ENCODE data around the gene TTC39B. TPM values are rescaled to one million over a fixed set of nuclear protein-coding genes. Genes with fewer than 3 reads are reported as not detected.
A peak's percentile ranks its signal among the peaks of the same experiment; 100 is the strongest.

TTC39B gene
- total RNA-seq, 1 experiment from 2014 or later = 2.4 TPM

DNA sequence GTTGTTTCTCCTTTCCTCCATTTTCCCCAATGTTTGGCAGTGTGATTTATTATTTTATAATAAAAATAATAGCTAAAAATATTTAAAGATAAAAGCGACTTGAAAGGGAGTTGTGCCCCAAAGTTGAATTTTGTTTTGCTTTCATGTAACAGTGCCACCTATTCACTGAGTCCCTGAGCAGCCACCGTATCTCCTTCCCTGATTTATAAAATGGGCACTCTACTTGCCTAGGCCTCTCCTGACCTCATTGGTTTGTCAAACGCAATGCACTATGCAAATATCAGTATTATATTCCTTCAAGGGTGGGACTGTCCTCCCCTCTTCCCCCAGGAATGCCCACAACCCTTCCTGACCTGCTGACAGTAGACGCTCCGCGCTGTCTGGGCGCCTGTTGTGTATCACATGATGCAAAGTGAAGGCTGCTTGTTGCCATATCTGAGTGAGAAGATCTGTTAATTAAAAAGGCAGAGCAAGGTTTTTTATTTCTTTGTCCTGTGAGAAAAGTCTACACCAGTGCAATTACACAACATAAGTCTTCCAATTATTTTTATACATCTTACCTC lies 81.4 kb downstream of the TTC39B start:
- no peak for DNase-seq (ENCODE audit: low read depth)

DNA sequence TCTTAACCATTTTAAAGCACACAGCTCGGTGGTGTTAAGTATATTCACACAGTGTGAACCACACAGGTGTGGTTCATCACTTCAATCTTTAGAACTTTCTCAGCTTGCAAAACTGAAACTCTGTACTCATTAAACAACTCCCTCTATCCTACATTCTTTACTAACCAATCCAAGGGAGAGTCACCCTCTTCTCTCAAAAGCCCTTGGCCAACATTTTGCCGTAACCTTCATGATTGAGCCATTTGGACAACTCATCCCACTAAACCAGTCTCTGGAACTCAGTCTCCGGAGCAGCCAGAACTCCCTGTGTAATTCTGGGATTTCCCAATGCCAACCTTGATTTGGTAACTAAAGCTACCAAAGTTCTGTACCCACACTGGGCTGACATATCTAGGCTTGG lies 84.7 kb downstream of the TTC39B start:
- no peak for DNase-seq (ENCODE audit: low read depth)

DNA sequence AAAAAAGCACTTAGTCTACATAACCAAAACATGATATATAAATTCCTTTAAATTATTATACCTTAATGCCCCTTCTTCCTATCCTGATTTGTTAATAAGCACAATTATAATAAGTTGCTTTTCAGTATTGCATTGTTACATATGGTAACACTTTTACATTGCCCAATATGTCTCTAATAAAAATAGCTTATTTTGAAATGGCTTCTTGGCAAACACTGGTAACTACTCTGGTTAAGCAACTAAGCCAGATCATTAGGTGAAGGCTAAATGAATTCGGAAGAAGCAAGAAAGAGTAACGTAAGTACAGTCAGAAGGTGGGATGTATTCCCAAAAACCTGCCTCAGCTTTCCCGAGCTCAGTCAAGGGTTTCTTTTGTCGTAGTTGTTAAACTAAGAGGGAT lies 85.3 kb downstream of the TTC39B start:
- DNase-seq (ENCODE audit: low read depth) = no peak

DNA sequence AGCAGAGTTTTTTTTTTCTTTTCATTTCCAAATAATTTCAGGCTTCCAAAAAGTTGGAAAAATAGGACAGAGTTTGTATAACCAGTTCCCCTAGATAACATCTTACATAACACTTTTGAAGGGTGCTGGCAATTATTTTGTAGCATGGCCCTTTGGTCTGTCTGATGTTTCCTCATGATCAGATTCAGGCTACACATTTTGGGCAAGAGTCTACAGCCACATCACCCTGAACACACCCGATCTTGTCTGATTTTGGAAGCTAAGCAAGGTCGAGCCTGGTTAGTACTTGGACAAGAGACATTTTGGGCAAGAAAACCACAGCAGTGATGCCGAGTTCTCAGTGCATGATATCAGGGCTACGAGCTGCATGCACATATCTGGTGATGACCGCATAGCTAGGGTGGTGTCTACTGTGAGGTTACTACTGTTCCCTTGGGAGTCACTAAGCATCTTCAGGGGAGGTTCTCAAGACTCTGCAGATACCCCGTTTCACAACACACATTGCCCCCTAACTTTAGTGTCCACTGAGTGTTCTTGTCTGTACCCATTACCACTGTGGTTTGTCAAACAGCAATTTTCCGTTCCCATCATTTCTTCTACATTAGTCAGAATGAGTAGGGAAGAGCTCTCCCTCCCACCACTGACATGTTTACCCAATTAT lies 86.2 kb downstream of the TTC39B start:
- DNase-seq (ENCODE audit: low read depth) = no peak

DNA sequence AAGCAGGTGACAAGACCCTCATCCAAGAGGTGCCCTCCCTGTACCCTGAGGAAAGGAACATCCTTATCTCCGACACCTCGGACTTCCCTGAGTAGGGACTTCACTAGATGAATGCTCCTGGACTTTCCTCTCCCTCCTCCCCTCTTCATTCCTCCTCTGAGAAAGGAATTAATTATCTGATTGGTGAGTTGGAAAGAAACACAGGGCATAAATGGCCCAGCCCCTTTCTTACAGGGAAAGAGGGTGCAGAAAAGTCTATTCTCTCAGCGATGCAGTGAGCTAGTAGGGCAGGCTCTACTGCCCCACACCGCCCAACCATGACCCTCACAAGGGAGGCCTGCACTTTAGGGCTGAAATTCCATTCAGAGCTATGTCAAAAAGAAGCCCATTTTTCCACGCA lies 87.5 kb downstream of the TTC39B start:
- no peak for DNase-seq (ENCODE audit: low read depth)

DNA sequence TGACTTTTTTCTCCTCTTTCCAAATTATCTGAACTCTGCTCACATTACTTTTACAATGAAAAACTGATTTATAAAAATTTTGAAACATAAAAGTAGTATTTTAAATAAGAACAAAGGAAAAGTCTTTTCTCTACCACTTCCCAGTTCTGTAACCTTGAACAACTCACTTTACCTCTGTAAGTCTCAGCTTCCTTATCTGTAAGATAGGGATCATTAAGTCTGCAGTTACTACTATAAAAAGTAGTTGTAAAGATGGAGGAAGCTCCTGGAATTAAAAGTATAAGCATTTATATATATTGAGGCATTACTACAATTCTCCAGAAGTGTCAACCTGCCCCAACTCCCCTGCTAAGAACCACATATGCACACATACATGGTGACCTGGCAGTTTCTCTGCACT lies 88.0 kb downstream of the TTC39B start:
- no peak for DNase-seq (ENCODE audit: low read depth)

DNA sequence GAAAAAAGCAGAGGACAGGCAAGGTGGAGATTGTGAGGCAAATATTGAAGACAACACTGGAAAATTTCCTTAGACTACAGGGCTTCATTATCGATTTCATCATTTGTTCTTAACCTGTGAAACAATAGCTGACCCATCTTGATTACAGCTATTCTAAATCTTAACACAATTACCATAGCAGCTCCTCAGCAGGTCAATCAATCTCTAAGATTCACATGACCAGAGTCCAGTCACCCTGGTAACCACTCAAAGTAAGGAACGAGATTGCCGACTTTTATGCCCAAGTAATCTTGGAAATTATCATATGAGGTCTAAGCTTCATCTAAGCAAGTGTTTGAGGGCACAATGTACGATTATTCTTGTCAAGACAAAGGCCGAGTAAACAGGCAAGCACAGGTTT lies 93.8 kb downstream of the TTC39B start:
- no peak for DNase-seq (ENCODE audit: low read depth)

DNA sequence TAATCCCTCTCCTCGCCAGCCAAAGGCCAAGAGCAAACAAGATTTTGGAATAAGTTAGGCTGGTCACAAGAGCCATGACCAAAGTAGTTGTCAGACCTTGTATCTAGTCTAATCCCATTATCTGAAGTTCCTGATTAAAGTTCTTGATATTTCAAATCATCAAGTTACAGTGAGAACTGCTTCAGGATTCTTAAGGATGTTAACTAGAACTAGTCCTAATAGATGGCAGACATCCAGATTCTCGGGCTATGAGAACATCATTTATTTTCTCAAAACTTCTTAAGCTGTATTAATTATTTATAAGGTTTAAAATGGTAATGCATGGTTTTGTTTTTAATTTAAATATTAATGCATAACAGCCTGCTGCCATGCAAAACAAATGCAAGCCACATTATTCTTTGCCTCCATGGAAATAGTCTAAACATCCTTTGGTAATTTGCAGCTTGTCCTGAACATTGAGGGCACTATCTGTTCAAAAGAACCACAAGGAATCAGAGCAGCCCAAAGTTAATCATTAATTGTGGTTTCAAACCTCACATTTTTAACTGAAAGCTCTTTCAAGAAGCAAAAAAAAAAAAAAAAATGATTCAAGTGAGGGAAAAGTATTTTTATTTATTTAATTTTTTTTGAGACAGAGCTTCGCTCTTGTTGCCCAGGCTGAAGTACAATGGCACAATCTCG lies 95.1 kb downstream of the TTC39B start:
- DNase-seq (ENCODE audit: low read depth) = peak; percentile 1

DNA sequence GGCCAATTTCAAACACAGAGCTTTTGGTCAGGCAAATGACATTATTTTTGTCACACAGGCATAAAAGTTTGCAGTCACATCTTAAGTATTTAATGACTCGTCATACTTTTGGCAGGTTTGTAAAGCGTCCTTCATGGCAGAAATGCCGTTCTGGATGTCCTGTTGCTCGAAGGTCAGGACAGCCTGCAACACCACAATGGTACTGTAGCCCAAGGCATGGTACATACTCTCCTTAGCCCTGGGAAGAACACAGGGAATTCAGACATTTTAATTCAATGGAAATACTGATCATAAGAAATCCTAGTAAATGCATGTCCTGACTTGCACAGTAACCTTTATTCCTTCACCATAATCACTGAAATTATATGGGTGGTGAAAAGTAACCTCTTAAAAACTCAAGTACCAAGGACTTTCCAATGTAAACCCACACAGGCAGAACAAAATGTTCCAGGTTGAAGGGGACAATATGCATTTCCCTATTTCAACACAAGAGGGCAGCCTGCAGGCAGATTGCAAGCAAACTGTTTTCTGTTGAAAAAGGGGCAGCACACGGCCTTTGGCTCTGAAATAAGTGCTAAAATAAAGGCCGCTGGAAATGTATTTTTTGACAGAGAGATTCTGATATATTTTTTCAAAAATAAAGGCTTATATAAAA lies 95.7 kb downstream of the TTC39B start:
- peak; percentile 54 for DNase-seq (ENCODE audit: low read depth)

DNA sequence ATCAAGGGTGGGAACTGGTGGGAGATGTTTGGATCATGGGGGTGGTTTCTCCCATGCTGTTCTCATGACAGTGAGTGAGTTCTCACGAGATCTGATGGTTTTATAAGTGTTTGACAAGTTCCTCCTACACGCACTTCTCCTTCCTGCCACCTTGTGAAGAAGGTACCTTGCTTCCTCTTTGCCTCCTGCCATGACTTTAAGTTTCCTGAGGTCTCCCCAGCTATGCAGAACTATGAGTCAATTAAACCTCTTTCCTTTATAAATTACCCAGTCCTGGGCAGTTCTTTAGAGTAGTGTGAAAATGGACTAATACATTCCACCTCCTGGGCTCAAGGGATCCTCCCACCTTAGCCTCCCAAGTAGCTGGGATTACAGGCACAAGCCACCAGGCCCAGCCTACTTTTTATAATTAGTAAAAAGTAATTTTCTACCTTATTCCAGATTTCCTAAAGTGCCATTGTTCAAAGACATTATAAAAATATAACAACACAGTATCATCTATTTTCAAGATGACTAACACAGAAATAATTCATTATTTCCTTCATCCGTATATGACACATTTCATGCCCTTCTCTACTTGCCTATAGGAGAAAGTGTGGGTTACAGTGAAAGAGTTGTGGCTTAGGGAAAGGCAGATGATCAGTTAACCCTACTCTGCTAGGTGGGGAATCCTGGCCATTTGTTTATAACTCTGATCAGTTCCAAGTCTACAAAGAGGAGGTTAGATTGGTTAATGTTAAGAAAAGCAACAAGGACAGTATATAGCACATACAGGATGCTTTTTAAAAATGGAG lies 99.9 kb downstream of the TTC39B start:
- DNase-seq (ENCODE audit: low read depth) = no peak

DNA sequence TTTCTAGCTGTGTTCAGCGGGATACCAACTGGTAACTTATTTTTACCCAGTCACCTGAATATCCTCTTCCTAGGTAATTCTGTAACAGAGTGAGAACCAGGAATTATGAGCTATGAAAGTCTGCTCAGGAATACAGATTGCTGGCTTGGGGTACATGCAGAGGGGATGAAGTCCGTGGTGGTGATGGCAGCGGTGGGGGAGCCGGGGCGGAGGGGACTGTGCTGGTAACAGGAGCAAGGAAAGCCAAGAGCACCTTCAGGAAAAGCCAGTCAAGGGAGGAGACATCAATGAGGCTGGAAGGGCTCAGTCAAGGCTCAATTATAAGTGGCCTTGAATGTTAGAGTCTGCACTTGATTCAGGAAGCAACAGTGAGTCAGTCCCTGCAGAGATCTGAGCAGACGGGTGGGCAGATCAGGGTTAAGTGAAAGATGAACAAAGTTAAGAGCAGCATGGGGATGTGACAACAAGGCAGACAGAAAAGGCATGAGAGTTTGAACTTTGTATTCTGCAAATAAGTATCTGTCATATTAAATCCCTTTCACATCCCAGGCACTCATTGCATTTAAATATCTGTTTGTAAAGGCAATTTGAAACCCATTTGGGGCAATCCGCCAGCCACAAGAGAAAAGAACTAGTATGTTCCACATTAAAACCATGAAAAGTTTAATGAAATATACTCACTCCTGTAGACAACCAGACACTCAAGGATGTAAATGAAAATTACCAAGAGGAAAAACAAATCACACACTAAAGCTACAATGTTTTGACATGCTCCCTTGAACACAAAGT lies 101.2 kb downstream of the TTC39B start:
- no peak for DNase-seq (ENCODE audit: low read depth)

DNA sequence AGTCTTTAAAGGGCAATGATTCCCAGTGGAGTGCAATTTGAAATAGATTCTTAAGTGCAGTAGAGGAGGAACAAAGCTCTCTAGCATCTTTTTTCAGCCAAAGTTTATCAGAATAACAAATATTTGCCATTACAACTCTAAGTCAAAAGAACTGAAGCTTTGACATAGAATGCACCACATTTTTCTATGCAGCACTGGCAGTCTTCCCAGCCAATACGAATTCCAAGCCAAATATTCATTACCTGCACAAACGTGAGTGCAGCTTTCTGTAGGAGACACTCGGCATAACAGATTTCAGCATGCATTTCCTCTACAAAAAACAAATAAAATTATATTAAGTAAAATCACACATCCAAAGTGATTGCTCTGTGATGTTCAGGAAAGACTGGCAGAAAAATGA lies 103.4 kb downstream of the TTC39B start:
- no peak for DNase-seq (ENCODE audit: low read depth)

DNA sequence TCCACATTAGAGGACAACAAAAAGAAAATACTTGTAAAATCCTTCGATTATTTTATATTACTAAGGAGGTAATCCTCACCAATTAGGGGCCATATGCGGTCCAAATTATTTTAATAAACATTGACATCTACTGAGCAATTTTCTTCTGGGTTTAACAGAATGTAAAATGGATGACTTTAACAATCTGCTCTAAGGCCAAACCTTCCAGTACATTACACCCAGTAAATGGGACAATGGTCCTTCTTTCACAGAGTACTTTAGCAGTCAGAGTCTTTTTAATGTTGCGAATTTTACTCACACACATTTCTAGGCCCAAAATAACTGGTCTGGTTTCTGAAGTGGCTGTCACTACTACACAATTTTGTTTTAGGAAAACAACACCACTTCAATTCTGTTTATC lies 106.9 kb downstream of the TTC39B start:
- no peak for DNase-seq (ENCODE audit: low read depth)

DNA sequence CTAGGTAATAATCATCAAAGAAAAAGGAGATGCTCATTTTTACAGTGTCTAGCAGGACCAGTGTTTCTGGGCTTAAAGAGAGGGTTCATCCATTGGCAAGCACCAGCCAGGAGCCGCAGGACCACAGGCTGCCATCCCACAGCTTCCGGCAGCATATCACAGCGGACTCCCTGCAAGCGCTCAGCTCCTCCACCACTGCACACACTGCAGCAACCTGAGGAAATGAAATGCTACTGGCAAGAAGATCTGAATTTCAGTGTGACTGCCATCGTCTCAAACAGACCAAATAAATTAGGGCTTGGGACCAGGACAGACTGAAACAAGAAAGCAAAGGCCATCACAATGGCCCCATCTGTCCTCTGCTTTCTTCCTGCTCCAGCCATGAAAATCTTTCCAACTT lies 114.2 kb downstream of the TTC39B start:
- DNase-seq (ENCODE audit: low read depth) = no peak

DNA sequence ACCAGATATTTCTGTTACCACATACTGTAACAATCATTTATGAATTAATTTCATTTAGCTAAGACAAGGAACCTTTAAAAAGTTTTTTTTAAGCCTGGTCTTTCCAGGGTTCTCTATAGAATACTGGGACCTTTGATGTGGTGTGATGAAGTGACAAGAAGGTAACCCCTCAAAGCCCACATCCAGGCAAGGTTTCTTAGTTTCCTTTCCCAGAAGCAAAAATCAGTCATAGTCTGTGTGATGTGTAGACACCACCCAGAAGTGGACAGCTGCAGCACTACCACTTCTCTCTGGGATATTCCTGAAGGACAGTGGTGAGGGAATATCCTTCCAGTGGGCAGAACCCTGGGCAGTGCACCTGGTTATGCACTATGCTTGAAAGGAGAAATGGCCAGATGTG lies 115.6 kb downstream of the TTC39B start:
- DNase-seq (ENCODE audit: low read depth) = no peak

DNA sequence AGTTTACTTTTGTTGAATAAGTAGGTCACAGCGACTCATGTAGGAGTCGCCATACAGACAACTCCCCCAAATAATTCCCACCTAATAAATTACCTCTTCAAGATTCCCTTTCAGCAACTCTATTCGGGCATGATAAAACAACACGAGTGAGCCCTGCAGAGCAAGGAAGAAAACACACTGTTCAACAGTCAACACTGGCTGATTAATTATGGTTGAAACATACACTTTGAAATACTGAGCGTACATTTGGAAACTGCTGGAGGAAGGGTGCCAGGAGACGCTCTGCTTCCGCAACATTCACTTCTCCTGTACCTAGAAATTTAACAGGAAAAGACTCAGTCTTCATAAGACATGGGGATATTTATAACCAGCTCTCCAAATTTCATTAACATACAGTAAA lies 117.5 kb downstream of the TTC39B start:
- no peak for DNase-seq (ENCODE audit: low read depth)

DNA sequence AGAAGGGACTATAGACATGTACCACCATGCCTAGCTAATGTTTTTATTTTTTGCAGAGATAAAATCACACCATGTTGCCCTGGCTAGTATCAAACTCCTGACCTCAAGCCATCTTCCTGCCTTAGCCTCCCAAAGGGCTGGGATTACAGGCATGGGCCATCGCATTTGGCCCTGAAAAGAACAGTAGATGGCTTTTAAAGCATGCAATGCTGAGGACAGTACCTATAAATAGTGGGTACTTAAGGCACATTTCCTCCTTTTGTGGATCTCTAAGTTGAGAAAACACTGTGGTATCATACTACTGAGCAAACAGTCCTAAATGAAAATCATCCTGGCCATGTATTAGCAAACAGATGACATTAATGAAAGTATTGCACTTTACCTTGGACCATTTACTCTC lies 119.4 kb downstream of the TTC39B start:
- no peak for DNase-seq (ENCODE audit: low read depth)

DNA sequence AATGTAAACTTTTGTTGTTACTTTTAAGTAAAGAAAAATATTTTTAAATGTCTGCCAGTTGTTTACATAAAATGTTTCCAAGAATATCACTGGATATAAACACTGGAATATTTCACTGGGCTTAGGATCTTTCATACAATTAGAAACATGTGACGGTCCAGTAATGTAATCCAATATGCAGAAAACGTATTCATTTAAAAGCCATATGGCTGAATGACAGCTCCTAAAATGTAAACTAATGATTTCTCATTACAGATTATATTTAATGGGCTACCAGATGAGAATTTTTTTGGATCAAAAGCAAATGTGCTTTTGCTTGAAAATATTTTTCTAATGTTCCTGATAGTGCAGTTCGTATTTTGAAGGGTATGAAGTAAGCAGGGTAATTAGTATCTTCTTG lies 124.3 kb downstream of the TTC39B start:
- no peak for DNase-seq (ENCODE audit: low read depth)

DNA sequence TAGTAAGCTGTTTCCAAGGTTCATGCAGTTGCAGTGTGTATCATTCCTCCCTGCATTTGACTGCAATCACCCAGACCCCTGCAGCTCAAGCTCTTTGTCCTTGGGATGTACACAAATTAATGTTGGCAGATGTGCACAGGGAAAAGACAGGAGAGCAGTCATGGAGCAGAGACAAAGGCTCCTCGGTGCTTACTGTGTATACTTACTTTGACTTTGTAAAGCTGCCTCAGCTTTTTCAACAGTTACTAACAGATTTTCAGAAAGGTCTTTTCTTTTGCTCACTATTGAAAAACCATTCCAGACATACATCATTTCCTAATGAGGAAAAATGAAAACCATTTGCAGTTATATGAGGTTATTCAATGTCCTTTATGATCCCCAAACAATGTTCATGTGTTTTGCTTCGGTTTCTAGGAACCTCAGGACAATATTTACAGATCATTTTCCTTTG lies 124.9 kb downstream of the TTC39B start:
- no peak for DNase-seq (ENCODE audit: low read depth)

DNA sequence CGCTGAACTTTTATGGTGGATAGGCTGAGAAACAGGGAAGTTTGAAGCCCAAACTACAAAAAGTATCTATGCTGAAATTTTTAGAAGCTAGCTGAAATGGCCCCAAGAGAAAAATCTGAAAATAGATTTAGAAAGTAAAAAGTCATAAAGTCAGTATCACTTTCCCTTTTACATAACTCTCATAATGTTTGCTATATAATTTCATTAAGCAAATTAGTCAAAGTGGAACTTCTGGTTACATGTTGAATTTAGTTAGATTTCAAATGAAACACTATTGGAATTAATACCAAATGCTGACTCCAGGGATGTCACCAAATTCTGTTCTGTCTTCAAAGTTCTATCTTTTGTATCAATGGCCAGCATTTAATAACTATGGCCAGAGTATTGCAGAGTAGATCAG lies 126.9 kb downstream of the TTC39B start:
- no peak for DNase-seq (ENCODE audit: low read depth)

DNA sequence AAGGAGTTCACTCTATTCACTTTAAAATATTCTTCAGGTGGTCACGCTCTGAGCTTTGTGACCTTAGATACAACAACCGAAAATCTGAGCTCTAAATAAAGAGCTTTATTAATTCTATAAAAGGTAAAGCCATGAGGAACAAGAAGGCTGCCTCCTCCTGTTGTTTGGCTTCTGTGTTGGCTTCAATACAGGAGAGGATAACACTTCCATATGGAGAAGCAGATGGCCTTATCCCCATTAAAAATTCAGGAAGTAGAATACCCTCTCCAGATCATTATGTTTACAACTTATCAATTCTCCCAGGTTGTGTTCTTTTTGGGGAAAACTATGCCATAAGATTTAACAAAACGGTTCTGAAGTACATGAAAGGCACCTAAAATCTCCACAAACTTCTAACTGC lies 128.4 kb downstream of the TTC39B start:
- no peak for DNase-seq (ENCODE audit: low read depth)
